Tongue (tissue), 2 donors: ENCODE measurements around the gene GUCY1A2. TPM values are rescaled to one million over a fixed set of nuclear protein-coding genes. Genes with fewer than 3 reads are reported as not detected.
A peak's percentile ranks its signal among the peaks of the same experiment; 100 is the strongest.
"Not testable (repeated sequence)": the region's sequence is repeated elsewhere in the genome, so short reads cannot be mapped to it uniquely, and the experiment has no call there.

Experiments
- DNase-seq: peaks from one replicate; pipeline ENCODE4 v3.0.0-alpha.2; 2015
- total RNA-seq: library from RNA; depleted of rRNA; stranded (reverse); fragments of >200 nt; gene quantifications from one replicate; pipeline ENCODE4 v1.2.3, GENCODE V29; 2014

The GUCY1A2 gene
- total RNA-seq, 1 donor from 2014 or later, result 25.6 TPM

- DNase-seq, result no peak
Observed at GRCh38 chr11:106939157-106939556, 79.1 kb downstream of the GUCY1A2 start.

GRCh38 chr11:106937111-106937510 lies 81.2 kb downstream of the GUCY1A2 start:
- no peak for DNase-seq

- DNase-seq, result no peak
Observed at GRCh38 chr11:106925245-106925644, 93.0 kb downstream of the GUCY1A2 start.

- peak; percentile 10 for DNase-seq
Observed at GRCh38 chr11:106920899-106921509, 97.3 kb downstream of the GUCY1A2 start.

- peak; percentile 6 for DNase-seq
Observed at GRCh38 chr11:106917973-106918372, 100.3 kb downstream of the GUCY1A2 start.

- DNase-seq, result no peak
Observed at GRCh38 chr11:106914409-106914808, 103.9 kb downstream of the GUCY1A2 start.

- DNase-seq, result no peak
Observed at GRCh38 chr11:106913141-106913540, 105.1 kb downstream of the GUCY1A2 start.

GRCh38 chr11:106904826-106905225 lies 113.5 kb downstream of the GUCY1A2 start:
- DNase-seq, result no peak

- DNase-seq, result no peak
Observed at GRCh38 chr11:106889718-106890117, 128.6 kb downstream of the GUCY1A2 start.

- DNase-seq, result no peak
Observed at GRCh38 chr11:106888386-106888785, 129.9 kb downstream of the GUCY1A2 start.

- DNase-seq, result not testable (repeated sequence)
Observed at GRCh38 chr11:106883693-106884092, 134.6 kb downstream of the GUCY1A2 start.

GRCh38 chr11:106879832-106880546 lies 138.3 kb downstream of the GUCY1A2 start:
- DNase-seq, result no peak

- DNase-seq, result no peak
Observed at GRCh38 chr11:106879029-106879428, 139.2 kb downstream of the GUCY1A2 start.

GRCh38 chr11:106875013-106875412 lies 143.3 kb downstream of the GUCY1A2 start:
- no peak for DNase-seq

GRCh38 chr11:106872246-106872645 lies 146.0 kb downstream of the GUCY1A2 start:
- no peak for DNase-seq

GRCh38 chr11:106858200-106858599 lies 160.1 kb downstream of the GUCY1A2 start:
- no peak for DNase-seq

- no peak for DNase-seq
Observed at GRCh38 chr11:106856566-106856965, 161.7 kb downstream of the GUCY1A2 start.

GRCh38 chr11:106854429-106854828 lies 163.8 kb downstream of the GUCY1A2 start:
- no peak for DNase-seq

- no peak for DNase-seq
Observed at GRCh38 chr11:106853850-106854401, 164.3 kb downstream of the GUCY1A2 start.

- DNase-seq, result no peak
Observed at GRCh38 chr11:106852779-106853178, 165.5 kb downstream of the GUCY1A2 start.

GRCh38 chr11:106848526-106848925 lies 169.8 kb downstream of the GUCY1A2 start:
- DNase-seq, result peak; percentile 6

- no peak for DNase-seq
Observed at GRCh38 chr11:106842134-106842533, 176.1 kb downstream of the GUCY1A2 start.

GRCh38 chr11:106840947-106841346 lies 177.3 kb downstream of the GUCY1A2 start:
- DNase-seq, result no peak

GRCh38 chr11:106840146-106840545 lies 178.1 kb downstream of the GUCY1A2 start:
- DNase-seq, result no peak
